ENCODE data around the gene SYNJ2. TPM values are rescaled to one million over a fixed set of nuclear protein-coding genes. Genes with fewer than 3 reads are reported as not detected.

The SYNJ2 gene
- total and polyA plus RNA-seq, 4 donors = 3.4 to 8.8 (median 4.8) TPM

- Histone ChIP-seq H3K9me3 (ENCODE audit: control insufficient read depth in 4 of 4, insufficient read depth in 3 of 4, low read length in 3 of 4) (no peaks in the 10 kb centered on the region), H3K36me3 (ENCODE audit: control insufficient read depth in 4 of 4, insufficient read depth in 4 of 4, low read length in 4 of 4) (peaks cover 15 to 34% (median 21%) of the 10 kb centered on the region in 4 donors), H3K27me3 (ENCODE audit: control insufficient read depth in 3 of 3, insufficient read depth in 3 of 3, low read length in 2 of 3) (no peaks in the 10 kb centered on the region), H3K27ac (ENCODE audit: low read depth in 1 of 2, low read length in 1 of 2) (no peak overlapping the region), H3K9ac (ENCODE audit: insufficient read depth in 1 of 2, low read length in 2 of 2) (no peak overlapping the region), H3K4me1 (ENCODE audit: control insufficient read depth in 5 of 5, insufficient read depth in 5 of 5, low read length in 5 of 5) (no peaks in the 10 kb centered on the region), H3K4me3 (no peak overlapping the region)
- DNase-seq = no peak
- 92 to 93% methylated on average over 16 of the region's 16 CpGs for WGBS, 2 donors
- TF ChIP-seq, protein P1, sequence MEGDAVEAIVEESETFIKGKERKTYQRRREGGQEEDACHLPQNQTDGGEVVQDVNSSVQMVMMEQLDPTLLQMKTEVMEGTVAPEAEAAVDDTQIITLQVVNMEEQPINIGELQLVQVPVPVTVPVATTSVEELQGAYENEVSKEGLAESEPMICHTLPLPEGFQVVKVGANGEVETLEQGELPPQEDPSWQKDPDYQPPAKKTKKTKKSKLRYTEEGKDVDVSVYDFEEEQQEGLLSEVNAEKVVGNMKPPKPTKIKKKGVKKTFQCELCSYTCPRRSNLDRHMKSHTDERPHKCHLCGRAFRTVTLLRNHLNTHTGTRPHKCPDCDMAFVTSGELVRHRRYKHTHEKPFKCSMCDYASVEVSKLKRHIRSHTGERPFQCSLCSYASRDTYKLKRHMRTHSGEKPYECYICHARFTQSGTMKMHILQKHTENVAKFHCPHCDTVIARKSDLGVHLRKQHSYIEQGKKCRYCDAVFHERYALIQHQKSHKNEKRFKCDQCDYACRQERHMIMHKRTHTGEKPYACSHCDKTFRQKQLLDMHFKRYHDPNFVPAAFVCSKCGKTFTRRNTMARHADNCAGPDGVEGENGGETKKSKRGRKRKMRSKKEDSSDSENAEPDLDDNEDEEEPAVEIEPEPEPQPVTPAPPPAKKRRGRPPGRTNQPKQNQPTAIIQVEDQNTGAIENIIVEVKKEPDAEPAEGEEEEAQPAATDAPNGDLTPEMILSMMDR (IDR thresholded peaks at IDR 0.05; ENCODE audit: control extremely low read depth, extremely low read depth) = no peak
- ATAC-seq (ENCODE audit: insufficient read depth, low FRiP score) = no peak
Measured at GRCh38 chr6:157943249-157943963, 38.3 kb upstream of the SYNJ2 start.

DNA sequence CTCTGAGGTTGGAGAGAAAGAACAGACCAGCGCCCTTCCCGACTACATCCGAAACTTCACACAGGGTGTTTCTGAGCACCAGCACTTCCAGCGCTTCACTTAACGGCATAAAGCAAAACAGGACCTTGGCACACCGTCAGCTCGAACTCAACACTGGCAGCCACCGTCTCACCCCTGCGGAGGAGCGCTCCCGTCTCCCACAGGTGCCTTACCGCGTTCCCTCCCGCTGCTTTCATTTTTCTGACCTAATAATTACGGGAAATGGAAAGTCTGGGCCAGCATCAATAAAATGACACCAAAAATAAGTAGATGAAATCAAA, 37.7 kb upstream of the SYNJ2 start:
- Histone ChIP-seq H3K27me3 (ENCODE audit: control insufficient read depth in 3 of 3, insufficient read depth in 3 of 3, low read length in 2 of 3) (no peaks in the 10 kb centered on the region), H3K4me1 (ENCODE audit: control insufficient read depth in 5 of 5, insufficient read depth in 5 of 5, low read length in 5 of 5) (no peaks in the 10 kb centered on the region), H3K4me3 (no peak overlapping the region), H3K36me3 (ENCODE audit: control insufficient read depth in 4 of 4, insufficient read depth in 4 of 4, low read length in 4 of 4) (peaks cover 14 to 34% (median 19%) of the 10 kb centered on the region in 4 donors), H3K9ac (ENCODE audit: insufficient read depth in 1 of 2, low read length in 2 of 2) (no peak overlapping the region), H3K27ac (ENCODE audit: low read depth in 1 of 2, low read length in 1 of 2) (no peak overlapping the region), H3K9me3 (ENCODE audit: control insufficient read depth in 4 of 4, insufficient read depth in 3 of 4, low read length in 3 of 4) (no peaks in the 10 kb centered on the region)
- ATAC-seq (ENCODE audit: insufficient read depth, low FRiP score) = no peak
- TF ChIP-seq, protein P1 (IDR thresholded peaks at IDR 0.05; ENCODE audit: control extremely low read depth, extremely low read depth) = no peak
- DNase-seq = no peak
- 97 to 98% methylated on average over 15 of the region's 15 CpGs for WGBS, 2 donors

DNA sequence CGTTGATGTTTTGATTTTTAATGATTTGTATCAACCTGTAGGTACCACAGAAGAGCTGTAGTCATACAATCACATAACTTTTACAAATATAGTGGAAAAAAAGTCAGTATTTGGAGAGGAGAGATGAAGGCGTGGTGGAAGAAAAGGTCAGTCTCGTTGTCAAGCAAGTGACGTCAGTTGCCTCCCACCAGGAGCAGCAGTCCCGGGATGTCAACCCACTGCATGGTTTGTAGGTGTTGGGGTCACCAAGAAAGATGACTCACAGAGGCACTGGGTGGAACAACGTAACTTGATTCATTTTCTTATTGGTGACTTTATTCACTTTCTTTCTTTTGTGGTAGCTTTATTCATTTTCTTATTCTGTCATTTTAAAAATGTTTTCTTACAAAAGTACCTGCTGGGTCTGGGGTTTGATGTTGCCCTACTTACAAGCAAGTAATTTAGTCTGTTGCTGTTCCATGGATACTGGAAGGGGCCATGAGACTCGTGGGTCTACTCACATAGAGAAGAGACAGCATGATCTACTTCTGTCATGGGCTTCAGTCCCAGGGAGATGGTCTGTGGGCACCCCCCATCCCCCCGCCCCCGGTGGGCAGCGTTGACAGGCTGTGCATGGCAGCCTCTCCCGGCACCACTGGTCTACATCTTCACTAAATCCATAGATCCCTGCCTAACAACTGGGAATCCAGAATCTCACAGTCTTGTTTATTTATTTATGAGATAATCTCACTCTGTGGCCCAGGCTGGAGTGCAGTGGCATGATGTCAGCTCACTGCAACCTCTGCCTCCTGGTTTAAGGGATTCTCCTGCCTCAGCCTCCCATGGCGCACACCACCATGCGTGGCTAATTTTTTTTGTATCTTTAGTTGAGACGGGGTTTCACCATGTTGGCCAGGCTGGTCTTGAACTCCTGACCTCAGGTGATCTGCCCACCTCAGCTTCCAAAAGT, 36.4 kb upstream of the SYNJ2 start:
- no peak for DNase-seq
- no peak overlapping the region for H3K4me3 ChIP-seq
- no peak for ATAC-seq (ENCODE audit: insufficient read depth, low FRiP score)
- peaks cover 5 to 30% (median 13%) of the 10 kb centered on the region in 4 donors for H3K36me3 ChIP-seq (ENCODE audit: control insufficient read depth in 4 of 4, insufficient read depth in 4 of 4, low read length in 4 of 4)
- H3K9ac ChIP-seq (ENCODE audit: insufficient read depth in 1 of 2, low read length in 2 of 2) = no peak overlapping the region
- H3K27ac ChIP-seq (ENCODE audit: low read depth in 1 of 2, low read length in 1 of 2) = no peak overlapping the region
- peaks cover 0 to 4% (median 0%) of the 10 kb centered on the region in 4 donors for H3K9me3 ChIP-seq (ENCODE audit: control insufficient read depth in 4 of 4, insufficient read depth in 3 of 4, low read length in 3 of 4)
- no peaks in the 10 kb centered on the region for H3K4me1 ChIP-seq (ENCODE audit: control insufficient read depth in 5 of 5, insufficient read depth in 5 of 5, low read length in 5 of 5)
- H3K27me3 ChIP-seq (ENCODE audit: control insufficient read depth in 3 of 3, insufficient read depth in 3 of 3, low read length in 2 of 3) = no peaks in the 10 kb centered on the region
- TF ChIP-seq, protein P1 (IDR thresholded peaks at IDR 0.05; ENCODE audit: control extremely low read depth, extremely low read depth) = no peak
- 88 to 93% methylated on average over 14 of the region's 14 CpGs for WGBS, 2 donors

Measured in lung (tissue), 12 donors.